Subcutaneous adipose tissue (tissue), 4 donors: ENCODE measurements around the gene NPR2. TPM values are rescaled to one million over a fixed set of nuclear protein-coding genes. Genes with fewer than 3 reads are reported as not detected.

Experiments used
- CTCF ChIP-seq: fragments of 450-650 bp; IDR thresholded peaks from one replicate; pipeline ENCODE4 v1.5.1; 2016; ENCODE audit warnings: low read depth, mild to moderate bottlenecking, control low read depth, antibody characterized with exemption, moderate library complexity
- total RNA-seq, 4 donors: library from RNA; depleted of rRNA; stranded (reverse); fragments of >200 nt; gene quantifications; one replicate each; pipeline ENCODE4 v1.1.0, GENCODE V29; 2016

NPR2 gene
- total RNA-seq, 4 donors from 2014 or later, result 15.8 to 36.1 (median 24.3) TPM

- no peak for TF ChIP-seq CTCF
Observed at GRCh38 chr9:35798658-35799374, 7.4 kb downstream of the NPR2 start.

- no peak for TF ChIP-seq CTCF
Observed at GRCh38 chr9:35800530-35800929, 9.1 kb downstream of the NPR2 start.

DNA sequence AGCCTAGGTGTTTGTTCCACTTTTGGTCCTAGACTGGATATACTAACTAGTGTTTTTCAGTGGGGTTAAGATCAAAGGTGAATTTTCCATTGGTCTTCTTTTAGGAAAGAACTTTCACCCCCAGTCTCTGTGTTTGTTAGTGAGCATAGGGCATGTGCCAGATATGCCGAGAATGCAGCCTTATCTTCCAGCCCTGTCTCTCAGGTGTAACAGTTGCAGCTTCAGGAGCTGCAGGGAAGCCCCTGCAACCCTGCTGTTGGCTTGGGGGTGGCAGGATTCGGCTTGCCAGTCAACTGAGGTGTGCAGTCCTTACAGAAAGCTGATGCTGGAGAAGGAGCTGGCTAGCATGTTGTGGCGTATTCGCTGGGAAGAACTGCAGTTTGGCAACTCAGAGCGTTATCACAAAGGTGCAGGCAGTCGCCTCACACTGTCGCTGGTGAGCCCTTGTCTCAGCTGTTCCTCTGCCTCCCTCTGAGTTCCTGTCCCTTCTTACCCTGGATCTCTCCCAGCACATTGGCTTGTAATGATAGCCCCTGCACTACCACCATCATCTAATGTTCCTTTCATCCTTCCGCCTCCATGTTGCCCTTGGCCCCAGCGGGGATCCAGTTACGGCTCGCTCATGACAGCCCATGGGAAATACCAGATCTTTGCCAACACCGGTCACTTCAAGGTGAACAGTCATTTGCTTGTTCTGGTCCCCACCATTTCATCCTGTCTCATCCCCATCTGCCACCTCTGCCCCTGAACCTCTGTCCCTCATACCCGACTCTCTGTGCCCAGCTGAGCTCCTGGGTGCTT lies 10.1 kb downstream of the NPR2 start:
- TF ChIP-seq CTCF, result no peak

DNA sequence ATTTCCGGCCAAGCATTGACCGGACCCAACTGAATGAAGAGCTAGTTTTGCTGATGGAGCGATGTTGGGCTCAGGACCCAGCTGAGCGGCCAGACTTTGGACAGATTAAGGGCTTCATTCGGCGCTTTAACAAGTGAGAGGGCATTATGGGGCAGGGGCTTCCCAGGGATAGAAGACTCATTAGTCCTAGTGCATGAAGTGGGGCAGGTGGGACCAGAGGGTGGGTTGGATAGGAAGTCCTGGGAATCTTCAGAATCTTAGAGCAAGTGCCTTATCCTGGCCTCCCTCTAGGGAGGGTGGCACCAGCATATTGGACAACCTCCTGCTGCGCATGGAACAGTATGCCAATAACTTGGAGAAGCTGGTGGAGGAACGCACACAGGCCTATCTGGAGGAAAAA lies 14.7 kb downstream of the NPR2 start:
- TF ChIP-seq CTCF, result no peak

- no peak for TF ChIP-seq CTCF
Observed at GRCh38 chr9:35808433-35808832, 17.0 kb downstream of the NPR2 start.

GRCh38 chr9:35810122-35810521 lies 18.7 kb downstream of the NPR2 start:
- no peak for TF ChIP-seq CTCF

DNA sequence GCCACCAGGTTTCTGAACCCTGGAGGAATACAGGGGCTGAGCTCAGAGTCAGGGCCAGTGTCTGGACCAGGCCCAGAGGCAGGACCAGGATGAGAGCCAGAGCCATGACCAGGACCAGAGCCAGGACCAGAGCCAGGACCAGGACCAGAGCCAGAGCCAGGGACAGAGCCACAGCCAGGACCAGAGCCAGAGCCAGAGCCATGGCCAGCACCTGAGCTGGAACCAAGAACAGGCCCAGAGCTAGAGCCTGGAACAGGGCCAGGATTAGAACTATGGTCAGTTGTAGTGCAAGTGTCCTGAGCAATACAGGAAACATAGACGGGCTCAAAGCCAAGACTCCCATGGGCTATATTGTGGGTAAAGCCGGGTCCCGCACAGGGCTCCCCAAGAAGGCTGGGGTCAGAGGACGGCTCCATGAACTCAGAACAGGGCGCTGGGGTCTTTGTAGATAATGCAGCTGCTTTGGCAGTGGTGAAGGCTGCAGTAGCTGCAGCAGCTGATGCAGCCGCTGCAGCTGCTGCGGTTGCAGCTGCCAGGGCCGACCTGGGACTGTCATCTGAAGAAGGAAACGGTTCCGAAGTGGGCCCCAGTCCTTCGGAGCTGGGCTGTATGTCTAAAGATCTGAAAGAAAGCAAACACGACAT lies 20.1 kb downstream of the NPR2 start:
- no peak for TF ChIP-seq CTCF
